ENCODE data around the gene TARDBP.
"Not testable (repeated sequence)": the region's sequence is repeated elsewhere in the genome, so short reads cannot be mapped to it uniquely, and the experiment has no call there.

Gene TARDBP

DNA sequence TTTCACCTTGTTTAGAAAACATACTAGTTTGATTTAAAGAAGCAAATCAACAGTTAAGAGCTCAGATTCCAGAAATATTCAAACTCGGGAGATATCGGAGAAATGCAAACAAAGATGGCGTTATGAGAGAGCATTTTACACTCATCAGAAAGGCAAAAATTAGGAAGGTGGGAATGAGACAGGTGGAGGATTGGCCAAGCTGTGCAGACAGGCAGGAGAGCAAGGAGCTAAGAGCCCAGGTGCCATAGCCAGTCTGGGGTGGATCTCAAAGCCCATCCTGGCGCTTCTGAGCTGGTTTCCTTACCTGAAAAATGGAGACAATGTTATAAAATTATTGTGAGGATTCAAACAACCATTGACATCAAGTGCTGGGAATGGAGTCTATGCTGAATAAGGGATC lies 19.6 kb upstream of the TARDBP start:
- no peak for DNase-seq (ENCODE audit: low spot score)
- TF ChIP-seq, protein P1, sequence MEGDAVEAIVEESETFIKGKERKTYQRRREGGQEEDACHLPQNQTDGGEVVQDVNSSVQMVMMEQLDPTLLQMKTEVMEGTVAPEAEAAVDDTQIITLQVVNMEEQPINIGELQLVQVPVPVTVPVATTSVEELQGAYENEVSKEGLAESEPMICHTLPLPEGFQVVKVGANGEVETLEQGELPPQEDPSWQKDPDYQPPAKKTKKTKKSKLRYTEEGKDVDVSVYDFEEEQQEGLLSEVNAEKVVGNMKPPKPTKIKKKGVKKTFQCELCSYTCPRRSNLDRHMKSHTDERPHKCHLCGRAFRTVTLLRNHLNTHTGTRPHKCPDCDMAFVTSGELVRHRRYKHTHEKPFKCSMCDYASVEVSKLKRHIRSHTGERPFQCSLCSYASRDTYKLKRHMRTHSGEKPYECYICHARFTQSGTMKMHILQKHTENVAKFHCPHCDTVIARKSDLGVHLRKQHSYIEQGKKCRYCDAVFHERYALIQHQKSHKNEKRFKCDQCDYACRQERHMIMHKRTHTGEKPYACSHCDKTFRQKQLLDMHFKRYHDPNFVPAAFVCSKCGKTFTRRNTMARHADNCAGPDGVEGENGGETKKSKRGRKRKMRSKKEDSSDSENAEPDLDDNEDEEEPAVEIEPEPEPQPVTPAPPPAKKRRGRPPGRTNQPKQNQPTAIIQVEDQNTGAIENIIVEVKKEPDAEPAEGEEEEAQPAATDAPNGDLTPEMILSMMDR (IDR thresholded peaks at IDR 0.05; ENCODE audit: extremely low read depth, insufficient read depth, missing control alignments) = no peak
- in situ Hi-C loops (cut with MboI; ENCODE audit: low pct_unique_long_range_greater_than_20kb, low sequenced_read_pairs, unreplicated experiment) = no loop called here

DNA sequence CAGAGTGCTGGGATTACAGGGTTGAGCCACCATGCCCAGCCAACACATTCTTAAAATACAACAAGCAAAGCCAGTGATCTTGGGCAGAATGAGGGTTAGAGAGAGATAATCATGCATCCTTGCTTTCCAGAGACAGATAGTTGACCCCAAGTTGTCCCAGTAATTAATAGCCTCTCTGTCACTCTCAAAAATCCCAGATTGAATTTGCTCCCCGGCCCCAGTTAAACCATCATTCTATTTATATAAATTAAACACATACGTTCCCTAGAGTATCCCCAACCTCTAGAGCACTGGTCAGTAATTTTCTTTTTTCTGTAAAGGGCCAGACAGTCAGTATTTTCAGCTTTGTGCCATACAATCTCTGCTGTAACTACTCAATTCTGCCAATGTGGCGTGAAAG lies 16.4 kb upstream of the TARDBP start:
- in situ Hi-C loops (cut with MboI; ENCODE audit: low pct_unique_long_range_greater_than_20kb, low sequenced_read_pairs, unreplicated experiment) = no loop called here
- DNase-seq (ENCODE audit: low spot score) = no peak
- TF ChIP-seq, protein P1 (IDR thresholded peaks at IDR 0.05; ENCODE audit: extremely low read depth, insufficient read depth, missing control alignments) = no peak

DNA sequence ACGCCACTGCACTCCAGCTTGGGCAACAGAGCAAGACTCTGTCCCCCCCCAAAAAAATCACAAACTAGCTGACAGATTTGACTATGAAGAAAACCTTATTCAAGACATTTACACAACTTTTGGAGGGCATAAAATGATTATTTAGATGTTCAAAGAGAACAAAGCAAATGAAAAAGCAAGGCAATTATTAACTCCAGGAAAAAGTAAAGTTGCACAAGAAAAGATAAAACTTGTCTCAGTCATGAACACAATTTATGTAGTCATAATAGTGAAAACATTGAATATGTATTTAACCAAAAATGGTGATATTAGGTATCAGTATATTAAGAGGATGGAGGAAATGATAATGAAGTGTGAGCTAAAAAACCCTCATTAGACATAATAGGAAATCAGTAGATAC lies 11.9 kb upstream of the TARDBP start:
- in situ Hi-C loops (cut with MboI; ENCODE audit: low pct_unique_long_range_greater_than_20kb, low sequenced_read_pairs, unreplicated experiment) = no loop called here

DNA sequence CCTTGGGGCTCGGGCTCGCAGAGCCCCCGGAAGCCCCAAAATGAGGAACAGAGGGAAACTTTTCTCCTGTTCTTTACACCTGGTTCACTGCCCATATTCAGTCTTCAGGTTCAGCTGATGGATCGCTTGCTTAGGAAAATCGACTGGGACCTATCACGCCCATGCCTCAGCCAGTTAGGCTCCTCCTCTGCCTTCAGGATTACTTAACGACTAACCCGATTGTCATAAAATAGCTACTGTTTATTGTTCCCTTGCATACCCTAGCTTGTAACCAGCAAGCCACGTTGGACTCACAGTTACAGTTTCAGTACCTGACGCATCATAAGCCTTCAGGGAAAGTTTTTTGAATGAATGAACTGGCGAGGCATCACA lies 692 bp downstream of the TARDBP start:
- DNase-seq (ENCODE audit: low spot score) = no peak
- in situ Hi-C loops (cut with MboI; ENCODE audit: low pct_unique_long_range_greater_than_20kb, low sequenced_read_pairs, unreplicated experiment) = no loop called here
- TF ChIP-seq, protein P1 (IDR thresholded peaks at IDR 0.05; ENCODE audit: extremely low read depth, insufficient read depth, missing control alignments) = no peak

More for the DNA sequence above, 11.9 kb upstream of the TARDBP start:
- TF ChIP-seq, protein P1 (IDR thresholded peaks at IDR 0.05; ENCODE audit: extremely low read depth, insufficient read depth, missing control alignments) = no peak
- DNase-seq (ENCODE audit: low spot score) = no peak

DNA sequence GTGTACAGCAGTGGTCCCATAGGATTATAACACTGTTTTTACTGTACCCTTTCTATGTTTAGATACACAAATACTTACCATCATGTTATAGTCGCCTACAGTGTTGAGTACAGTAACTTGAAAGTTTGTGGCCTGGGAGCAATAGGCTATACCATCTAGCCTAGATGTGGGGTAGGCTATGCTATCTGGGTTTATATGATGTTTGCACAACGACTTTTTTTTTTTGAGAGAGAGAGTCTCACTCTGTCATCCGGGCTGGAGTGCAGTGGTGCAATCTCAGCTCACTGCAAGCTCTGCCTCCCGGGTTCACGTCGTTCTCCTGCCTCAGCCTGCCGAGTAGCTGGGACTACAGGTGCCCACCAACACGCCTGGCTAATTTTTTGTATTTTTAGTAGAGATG lies 6.9 kb downstream of the TARDBP start:
- DNase-seq (ENCODE audit: low spot score); in situ Hi-C loops (cut with MboI; ENCODE audit: low pct_unique_long_range_greater_than_20kb, low sequenced_read_pairs, unreplicated experiment): not testable (repeated sequence)

DNA sequence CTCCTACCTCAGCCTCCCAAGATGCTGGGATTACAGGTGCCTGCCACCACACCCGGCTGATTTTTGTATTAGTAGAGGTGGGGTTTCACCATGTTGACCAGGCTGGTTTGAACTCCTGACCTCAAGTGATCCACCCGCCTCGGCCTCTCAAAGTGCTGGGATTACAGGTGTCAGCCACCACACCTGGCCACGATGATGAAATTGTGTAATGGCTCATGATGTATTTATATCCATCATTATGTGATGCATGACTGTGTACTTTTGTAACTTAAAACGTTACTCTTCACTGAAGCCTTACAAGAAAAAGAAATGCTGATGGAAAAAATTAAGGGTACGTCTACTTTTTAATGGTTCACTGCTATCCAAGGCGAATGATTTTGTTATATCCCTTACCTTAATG lies 7.5 kb downstream of the TARDBP start:
- in situ Hi-C loops (cut with MboI; ENCODE audit: low pct_unique_long_range_greater_than_20kb, low sequenced_read_pairs, unreplicated experiment) = no loop called here
- TF ChIP-seq, protein P1 (IDR thresholded peaks at IDR 0.05; ENCODE audit: extremely low read depth, insufficient read depth, missing control alignments) = no peak
- no peak for DNase-seq (ENCODE audit: low spot score)

DNA sequence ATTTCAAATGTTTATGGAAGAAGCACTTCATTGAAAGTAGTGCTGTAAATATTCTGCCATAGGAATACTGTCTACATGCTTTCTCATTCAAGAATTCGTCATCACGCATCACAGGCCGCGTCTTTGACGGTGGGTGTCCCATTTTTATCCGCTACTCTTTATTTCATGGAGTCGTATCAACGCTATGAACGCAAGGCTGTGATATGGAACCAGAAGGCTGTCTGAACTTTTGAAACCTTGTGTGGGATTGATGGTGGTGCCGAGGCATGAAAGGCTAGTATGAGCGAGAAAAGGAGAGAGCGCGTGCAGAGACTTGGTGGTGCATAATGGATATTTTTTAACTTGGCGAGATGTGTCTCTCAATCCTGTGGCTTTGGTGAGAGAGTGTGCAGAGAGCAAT lies 10.7 kb downstream of the TARDBP start:
- DNase-seq (ENCODE audit: low spot score) = no peak
- TF ChIP-seq, protein P1 (IDR thresholded peaks at IDR 0.05; ENCODE audit: extremely low read depth, insufficient read depth, missing control alignments) = no peak
- in situ Hi-C loops (cut with MboI; ENCODE audit: low pct_unique_long_range_greater_than_20kb, low sequenced_read_pairs, unreplicated experiment) = no loop called here

Measured in GM13977 (cell line).